Stimulated activated naive CD4-positive, alpha-beta T cell (primary cell): ENCODE data around the gene NTM.

Experiments used
- DNase-seq, 6 experiments: peaks; one replicate each; lab custom pipeline; 2025; lab: John Stamatoyannopoulos, UW

Gene NTM

GRCh38 chr11:131601586-131601985 lies 231.2 kb downstream of the NTM start:
- DNase-seq = no peak

GRCh38 chr11:131602431-131602830 lies 232.0 kb downstream of the NTM start:
- DNase-seq = no peak

- no peak for DNase-seq
These were observed 236.5 kb downstream of the NTM start for GRCh38 chr11:131606811-131607335.

GRCh38 chr11:131609337-131609736 lies 238.9 kb downstream of the NTM start:
- DNase-seq = no peak

- no peak for DNase-seq
These were observed 239.5 kb downstream of the NTM start for GRCh38 chr11:131609921-131610320.

GRCh38 chr11:131611322-131611721 lies 240.9 kb downstream of the NTM start:
- DNase-seq = no peak

GRCh38 chr11:131612533-131612932 lies 242.1 kb downstream of the NTM start:
- DNase-seq = no peak

GRCh38 chr11:131614631-131615030 lies 244.2 kb downstream of the NTM start:
- DNase-seq = no peak

GRCh38 chr11:131615611-131616010 lies 245.2 kb downstream of the NTM start:
- no peak for DNase-seq

GRCh38 chr11:131616481-131617140 lies 246.2 kb downstream of the NTM start:
- DNase-seq = no peak

- no peak for DNase-seq
These were observed 247.8 kb downstream of the NTM start for GRCh38 chr11:131618201-131618600.

- DNase-seq = no peak
These were observed 251.8 kb downstream of the NTM start for GRCh38 chr11:131622193-131622592.

GRCh38 chr11:131624531-131624930 lies 254.1 kb downstream of the NTM start:
- DNase-seq = no peak

- DNase-seq = no peak
These were observed 256.4 kb downstream of the NTM start for GRCh38 chr11:131626788-131627187.

GRCh38 chr11:131628739-131629138 lies 258.3 kb downstream of the NTM start:
- no peak for DNase-seq

GRCh38 chr11:131629925-131630540 lies 259.6 kb downstream of the NTM start:
- no peak for DNase-seq

- no peak for DNase-seq
These were observed 262.6 kb downstream of the NTM start for GRCh38 chr11:131632971-131633370.

- DNase-seq = no peak
These were observed 263.7 kb downstream of the NTM start for GRCh38 chr11:131633921-131634715.

- DNase-seq = no peak
These were observed 267.2 kb downstream of the NTM start for GRCh38 chr11:131637469-131638175.

GRCh38 chr11:131638889-131639288 lies 268.5 kb downstream of the NTM start:
- DNase-seq = no peak

- no peak for DNase-seq
These were observed 269.9 kb downstream of the NTM start for GRCh38 chr11:131640320-131640719.
